NB4 (cell line): ENCODE data around the gene ZNRF3.

Experiments
- DNase-seq: peaks from one replicate; pipeline ENCODE4 v3.0.0; 2010; ENCODE audit warnings: low read depth
- H3K4me3 ChIP-seq: one replicate; pipeline ENCODE4 v1.5.1; 2011; ENCODE audit warnings: mild to moderate bottlenecking, low read depth, low read length, moderate library complexity
- MAX ChIP-seq: IDR thresholded peaks from 2 replicates; pipeline ENCODE4 v1.6.1; 2011; ENCODE audit warnings: low read depth, low read length
- MYC ChIP-seq: IDR thresholded peaks from 2 replicates; pipeline ENCODE4 v1.6.1; 2011; ENCODE audit warnings: low read depth, low read length
- POLR2A ChIP-seq: IDR thresholded peaks from 2 replicates; pipeline ENCODE4 v1.6.1; 2011; ENCODE audit warnings: mild to moderate bottlenecking; ENCODE audit not compliant: insufficient read length; ENCODE audit errors: extremely low read depth
- TF ChIP-seq, protein P1 (sequence below): IDR thresholded peaks from one replicate; pipeline ENCODE4 v1.5.1; 2012; ENCODE audit warnings: low read depth, low read length

The ZNRF3 gene

DNA sequence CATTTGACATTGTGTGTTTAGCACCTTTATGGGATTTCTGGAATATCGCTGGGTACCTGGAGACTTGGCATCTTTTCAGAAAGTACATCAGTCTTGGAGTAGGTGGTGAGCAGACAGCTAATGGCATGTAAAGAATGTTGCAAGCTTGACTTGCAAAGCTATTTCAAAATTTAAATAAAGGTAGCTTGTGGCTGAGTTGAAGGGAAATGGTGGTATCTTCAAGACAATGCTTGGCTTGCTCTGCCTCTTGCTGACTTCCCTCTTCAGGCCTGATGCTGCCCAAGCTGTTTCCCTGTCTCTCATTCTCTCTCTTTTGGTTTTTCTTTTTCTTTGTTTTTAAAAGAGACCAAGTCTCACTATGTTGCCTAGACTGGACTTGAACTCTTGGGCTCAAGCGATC lies 13.2 kb downstream of the ZNRF3 start:
- no peak overlapping the region for H3K4me3 ChIP-seq
- TF ChIP-seq, protein P1, sequence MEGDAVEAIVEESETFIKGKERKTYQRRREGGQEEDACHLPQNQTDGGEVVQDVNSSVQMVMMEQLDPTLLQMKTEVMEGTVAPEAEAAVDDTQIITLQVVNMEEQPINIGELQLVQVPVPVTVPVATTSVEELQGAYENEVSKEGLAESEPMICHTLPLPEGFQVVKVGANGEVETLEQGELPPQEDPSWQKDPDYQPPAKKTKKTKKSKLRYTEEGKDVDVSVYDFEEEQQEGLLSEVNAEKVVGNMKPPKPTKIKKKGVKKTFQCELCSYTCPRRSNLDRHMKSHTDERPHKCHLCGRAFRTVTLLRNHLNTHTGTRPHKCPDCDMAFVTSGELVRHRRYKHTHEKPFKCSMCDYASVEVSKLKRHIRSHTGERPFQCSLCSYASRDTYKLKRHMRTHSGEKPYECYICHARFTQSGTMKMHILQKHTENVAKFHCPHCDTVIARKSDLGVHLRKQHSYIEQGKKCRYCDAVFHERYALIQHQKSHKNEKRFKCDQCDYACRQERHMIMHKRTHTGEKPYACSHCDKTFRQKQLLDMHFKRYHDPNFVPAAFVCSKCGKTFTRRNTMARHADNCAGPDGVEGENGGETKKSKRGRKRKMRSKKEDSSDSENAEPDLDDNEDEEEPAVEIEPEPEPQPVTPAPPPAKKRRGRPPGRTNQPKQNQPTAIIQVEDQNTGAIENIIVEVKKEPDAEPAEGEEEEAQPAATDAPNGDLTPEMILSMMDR = no peak
- no peak for TF ChIP-seq POLR2A
- TF ChIP-seq MAX = 0 out of 2 replicates have a peak, but pooled peaks have one; percentile 10
- peak; percentile 75 for DNase-seq

GRCh38 chr22:28898233-28898629 lies 14.9 kb downstream of the ZNRF3 start:
- TF ChIP-seq MAX (no peak), POLR2A (no peak), MYC (no peak)
- TF ChIP-seq, protein P1 = no peak
- no peak overlapping the region for H3K4me3 ChIP-seq
- no peak for DNase-seq

DNA sequence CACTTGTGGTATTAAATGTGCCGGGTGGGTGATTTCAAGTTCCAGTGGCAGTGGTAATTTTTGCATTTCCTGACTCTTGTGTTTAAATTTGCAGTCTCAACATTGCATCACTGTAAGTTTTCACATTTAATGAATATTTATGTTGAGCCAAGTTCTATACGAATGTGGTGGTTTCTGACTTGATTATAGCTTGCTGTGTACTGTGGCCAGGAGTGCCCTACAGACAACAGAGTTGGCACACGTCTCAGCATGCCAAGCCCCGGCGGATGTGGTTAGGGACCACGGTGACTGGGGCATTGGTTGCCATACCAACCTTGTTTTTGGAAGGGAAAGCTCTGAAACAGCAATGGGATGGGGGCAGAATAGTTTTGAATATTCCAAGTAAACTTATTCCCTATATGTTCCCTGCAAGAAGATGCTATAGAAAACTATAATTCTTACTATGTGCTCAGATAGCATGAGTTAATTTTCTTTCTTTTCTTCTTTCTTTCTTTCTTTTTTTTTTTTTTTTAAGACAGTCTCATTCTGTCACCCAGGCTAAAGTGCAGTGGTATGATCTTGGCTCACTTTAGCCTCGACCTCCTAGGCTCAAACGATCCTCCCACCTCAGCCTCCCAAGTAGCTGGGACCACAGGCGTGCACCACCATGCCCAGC lies 16.0 kb downstream of the ZNRF3 start:
- TF ChIP-seq, protein P1 = no peak
- TF ChIP-seq POLR2A (no peak), MYC (no peak), MAX (no peak)
- no peak overlapping the region for H3K4me3 ChIP-seq
- DNase-seq = no peak

- TF ChIP-seq, protein P1 = no peak
- TF ChIP-seq POLR2A (no peak), MYC (no peak), MAX (no peak)
- no peak for DNase-seq
- H3K4me3 ChIP-seq = no peak overlapping the region
Observed at GRCh38 chr22:28900379-28900925, 17.1 kb downstream of the ZNRF3 start.

DNA sequence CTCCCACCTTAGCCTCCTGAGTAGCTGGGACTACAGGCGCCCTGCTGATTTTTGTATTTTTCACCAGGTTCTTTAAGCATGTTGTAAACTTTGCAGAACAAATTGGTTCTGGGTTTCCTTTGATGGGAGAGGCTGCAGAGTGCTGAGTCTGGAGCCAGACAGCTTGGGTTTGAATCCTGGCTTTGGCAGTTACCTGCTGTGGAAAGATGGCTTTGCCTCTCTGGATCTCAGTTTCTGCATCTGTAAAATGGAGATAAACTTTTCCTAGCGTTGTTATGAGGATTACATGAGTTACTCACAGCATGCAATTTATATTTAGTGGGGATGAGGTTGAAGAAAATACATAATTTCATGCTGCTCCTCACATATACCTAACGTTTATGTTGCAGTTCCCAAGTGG lies 19.1 kb downstream of the ZNRF3 start:
- no peak overlapping the region for H3K4me3 ChIP-seq
- no peak for DNase-seq
- no peak for TF ChIP-seq POLR2A
- no peak for TF ChIP-seq MAX
- TF ChIP-seq, protein P1 = no peak
- no peak for TF ChIP-seq MYC
